ENCODE data around the gene RAB43. TPM values are rescaled to one million over a fixed set of nuclear protein-coding genes. Genes with fewer than 3 reads are reported as not detected.
"Not testable (repeated sequence)": the region's sequence is repeated elsewhere in the genome, so short reads cannot be mapped to it uniquely, and the experiment has no call there.

Gene RAB43
- total RNA-seq (1 to 10 TPM; 3.0 to 6.9 TPM), polyA plus RNA-seq (ENCODE audit: insufficient read length in 2 of 2) (1 to 10 TPM; 3.8 to 5.0 TPM)
- long read RNA-seq, donor 1, full-length matches to known transcripts: 4 of 4 reads
- long read RNA-seq, donor 1, partial matches to known transcripts: 0 of 4 reads
- long read RNA-seq, donor 1, other reads (novel, unspliced or antisense): 0 of 4 reads
- long read RNA-seq, donor 2, full-length matches to known transcripts: 1 of 1 reads
- long read RNA-seq, donor 2, partial matches to known transcripts: 0 of 1 reads
- long read RNA-seq, donor 2, other reads (novel, unspliced or antisense): 0 of 1 reads
- long read RNA-seq, donor 3: 0 reads
- long read RNA-seq, donor 4, full-length matches to known transcripts: 5 of 5 reads
- long read RNA-seq, donor 4, partial matches to known transcripts: 0 of 5 reads
- long read RNA-seq, donor 4, other reads (novel, unspliced or antisense): 0 of 5 reads

DNA sequence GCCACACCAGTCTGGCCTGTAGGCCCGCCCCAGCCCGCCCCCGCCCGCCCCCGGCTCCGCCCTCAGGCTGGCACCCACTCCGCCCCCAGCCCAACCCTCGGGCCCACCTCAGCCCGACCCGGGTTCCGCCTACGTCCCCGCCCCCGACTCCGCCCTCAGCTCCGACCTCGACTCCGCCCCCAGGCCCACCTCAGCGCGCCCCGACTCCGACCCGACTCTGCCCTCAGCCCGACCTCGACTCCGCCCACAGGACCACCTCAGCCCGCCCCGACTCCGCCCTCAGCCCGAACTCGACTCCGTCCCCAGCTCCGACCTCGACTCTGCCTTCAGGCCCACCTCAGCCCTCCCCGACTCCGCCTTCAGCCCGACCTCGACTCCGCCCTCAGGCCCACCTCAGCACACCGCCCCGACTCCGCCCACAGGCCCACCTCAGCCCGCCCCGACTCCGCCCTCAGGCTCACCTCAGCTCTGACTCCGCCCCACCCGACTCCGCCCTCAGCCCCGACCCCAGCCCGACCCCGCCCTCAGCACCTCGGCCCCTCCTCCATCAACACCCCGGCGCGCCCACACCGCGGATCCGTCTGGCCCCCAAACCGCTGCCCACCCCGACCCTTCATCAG lies at the start of gene RAB43:
TSS of gene RAB43 (minus strand) at position 13 of the 620 bp plus-strand sequence. CDS start 315 bp downstream, outside the sequence.
- Histone ChIP-seq H3K4me1 (ENCODE audit: control insufficient read depth, insufficient read depth, low read length) (peaks cover 35% of the 10 kb centered on the region), H3K36me3 (ENCODE audit: control insufficient read depth, insufficient read depth, low read length) (peaks cover 11% of the 10 kb centered on the region), H3K4me3 (ENCODE audit: low read depth, low read length) (peak within 1 kb of the TSS; percentile 74), H3K27me3 (ENCODE audit: control insufficient read depth, insufficient read depth, low read length) (no peaks in the 10 kb centered on the region), H3K9me3 (ENCODE audit: control insufficient read depth, insufficient read depth, low read length) (no peaks in the 10 kb centered on the region), H3K27ac (ENCODE audit: low read depth, low read length) (peak within 1 kb of the TSS; percentile 86)
- peak; percentile 50 to 96 (median 74) for DNase-seq (ENCODE audit: low read depth in 4 of 6, low spot score in 6 of 6)
- WGBS (ENCODE audit: insufficient coverage): under 1% methylated on average over 54 of the region's 60 CpGs

DNA sequence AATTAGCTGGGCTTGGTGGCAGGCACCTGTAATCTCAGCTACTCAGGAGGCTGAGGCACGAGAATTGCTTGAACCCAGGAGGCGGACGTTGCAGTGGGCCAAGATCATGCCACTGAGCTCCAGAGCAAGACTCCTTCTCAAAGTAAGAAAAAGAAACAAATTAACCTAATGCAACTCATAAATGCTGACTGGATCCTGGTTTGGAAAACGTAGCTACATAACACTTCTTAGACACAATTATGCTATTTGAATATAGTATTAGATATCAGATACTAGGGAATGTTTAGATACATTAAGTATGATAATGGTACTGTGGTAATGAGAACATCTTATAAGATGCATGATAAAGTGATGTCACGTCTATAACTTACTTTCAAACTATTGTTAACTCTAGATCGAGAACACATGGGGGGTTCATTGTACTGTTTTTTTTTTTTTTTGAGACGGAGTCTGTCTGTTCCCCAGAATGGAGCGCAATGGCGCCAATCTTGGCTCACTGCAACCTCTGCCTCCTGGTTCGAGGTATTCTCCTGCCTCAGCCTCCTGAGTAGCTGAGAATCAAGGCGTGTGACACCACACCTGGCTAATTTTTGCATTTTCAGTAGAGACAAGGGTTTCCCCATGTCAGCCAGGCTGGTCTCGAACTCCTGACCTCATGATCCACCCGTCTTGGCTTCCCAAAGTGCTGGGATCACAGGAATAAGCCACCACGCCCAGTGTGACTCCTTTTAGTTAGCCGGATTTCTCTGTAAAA lies 45.2 kb upstream of the RAB43 start:
- Histone ChIP-seq H3K27me3 (ENCODE audit: control insufficient read depth, insufficient read depth, low read length) (no peaks in the 10 kb centered on the region), H3K9me3 (ENCODE audit: control insufficient read depth, insufficient read depth, low read length) (no peaks in the 10 kb centered on the region), H3K27ac (ENCODE audit: low read depth, low read length) (no peak overlapping the region), H3K36me3 (ENCODE audit: control insufficient read depth, insufficient read depth, low read length) (peaks cover 44% of the 10 kb centered on the region), H3K4me1 (ENCODE audit: control insufficient read depth, insufficient read depth, low read length) (peaks cover 6% of the 10 kb centered on the region), H3K4me3 (ENCODE audit: low read depth, low read length) (no peak overlapping the region)
- DNase-seq (ENCODE audit: low read depth in 4 of 6, low spot score in 6 of 6): no peak
- WGBS (ENCODE audit: insufficient coverage): 99% methylated on average over 8 of the region's 15 CpGs

GRCh38 chr3:129165594-129165993 lies 44.0 kb upstream of the RAB43 start:
- 96% methylated on average over 7 of the region's 8 CpGs for WGBS (ENCODE audit: insufficient coverage)
- not testable (repeated sequence) for DNase-seq (ENCODE audit: low read depth in 4 of 6, low spot score in 6 of 6); H3K27ac ChIP-seq (ENCODE audit: low read depth, low read length); H3K9me3 ChIP-seq (ENCODE audit: control insufficient read depth, insufficient read depth, low read length); H3K4me1 ChIP-seq (ENCODE audit: control insufficient read depth, insufficient read depth, low read length); H3K27me3 ChIP-seq (ENCODE audit: control insufficient read depth, insufficient read depth, low read length); H3K4me3 ChIP-seq (ENCODE audit: low read depth, low read length)
- H3K36me3 ChIP-seq (ENCODE audit: control insufficient read depth, insufficient read depth, low read length): peaks cover 35% of the 10 kb centered on the region

GRCh38 chr3:129164500-129164899 lies 42.9 kb upstream of the RAB43 start:
- DNase-seq (ENCODE audit: low read depth in 4 of 6, low spot score in 6 of 6): no peak
- H3K4me1 ChIP-seq (ENCODE audit: control insufficient read depth, insufficient read depth, low read length): peaks cover 12% of the 10 kb centered on the region
- peaks cover 31% of the 10 kb centered on the region for H3K36me3 ChIP-seq (ENCODE audit: control insufficient read depth, insufficient read depth, low read length)
- no peak overlapping the region for H3K4me3 ChIP-seq (ENCODE audit: low read depth, low read length)
- no peak overlapping the region for H3K27ac ChIP-seq (ENCODE audit: low read depth, low read length)
- no peaks in the 10 kb centered on the region for H3K9me3 ChIP-seq (ENCODE audit: control insufficient read depth, insufficient read depth, low read length)
- no peaks in the 10 kb centered on the region for H3K27me3 ChIP-seq (ENCODE audit: control insufficient read depth, insufficient read depth, low read length)
- WGBS (ENCODE audit: insufficient coverage): 100% methylated on average over 1 of the region's 7 CpGs

GRCh38 chr3:129162729-129163579 lies 41.4 kb upstream of the RAB43 start:
- WGBS (ENCODE audit: insufficient coverage): 67% methylated on average over 2 of the region's 5 CpGs
- peaks cover 12% of the 10 kb centered on the region for H3K4me1 ChIP-seq (ENCODE audit: control insufficient read depth, insufficient read depth, low read length)
- H3K27ac ChIP-seq (ENCODE audit: low read depth, low read length): no peak overlapping the region
- H3K36me3 ChIP-seq (ENCODE audit: control insufficient read depth, insufficient read depth, low read length): peaks cover 28% of the 10 kb centered on the region
- no peaks in the 10 kb centered on the region for H3K9me3 ChIP-seq (ENCODE audit: control insufficient read depth, insufficient read depth, low read length)
- H3K27me3 ChIP-seq (ENCODE audit: control insufficient read depth, insufficient read depth, low read length): no peaks in the 10 kb centered on the region
- no peak overlapping the region for H3K4me3 ChIP-seq (ENCODE audit: low read depth, low read length)
- DNase-seq (ENCODE audit: low read depth in 4 of 6, low spot score in 6 of 6): peak in 1 of 6 donors; percentile 16

DNA sequence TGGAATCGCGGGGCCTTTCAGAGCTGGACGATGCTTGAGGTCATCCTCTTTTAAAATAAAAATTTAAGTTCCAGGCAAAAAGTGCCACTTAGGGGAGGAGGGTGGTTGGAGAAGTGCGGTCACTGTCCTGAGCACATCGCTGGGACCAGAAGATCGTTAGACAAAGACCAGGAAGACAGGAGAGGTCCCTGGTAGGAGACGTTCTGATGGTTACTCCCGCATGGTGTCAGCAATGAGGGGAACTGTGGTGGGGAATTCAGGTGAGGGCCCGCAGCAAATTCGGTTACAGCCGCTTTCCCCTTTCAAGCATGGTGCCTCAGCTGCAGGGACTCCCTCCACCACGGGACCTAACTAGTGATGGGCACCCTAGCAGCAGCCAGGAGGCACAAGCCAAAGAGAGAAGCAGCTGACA lies 40.3 kb upstream of the RAB43 start:
- Histone ChIP-seq H3K4me3 (ENCODE audit: low read depth, low read length) (peak overlapping the region; percentile 86), H3K27me3 (ENCODE audit: control insufficient read depth, insufficient read depth, low read length) (no peaks in the 10 kb centered on the region), H3K9me3 (ENCODE audit: control insufficient read depth, insufficient read depth, low read length) (no peaks in the 10 kb centered on the region), H3K36me3 (ENCODE audit: control insufficient read depth, insufficient read depth, low read length) (peaks cover 30% of the 10 kb centered on the region), H3K27ac (ENCODE audit: low read depth, low read length) (peak overlapping the region; percentile 100), H3K4me1 (ENCODE audit: control insufficient read depth, insufficient read depth, low read length) (peaks cover 12% of the 10 kb centered on the region)
- no peak for DNase-seq (ENCODE audit: low read depth in 4 of 6, low spot score in 6 of 6)
- WGBS (ENCODE audit: insufficient coverage): 3% methylated on average over 9 of the region's 12 CpGs

- H3K36me3 ChIP-seq (ENCODE audit: control insufficient read depth, insufficient read depth, low read length): peaks cover 23% of the 10 kb centered on the region
- no peaks in the 10 kb centered on the region for H3K27me3 ChIP-seq (ENCODE audit: control insufficient read depth, insufficient read depth, low read length)
- H3K9me3 ChIP-seq (ENCODE audit: control insufficient read depth, insufficient read depth, low read length): no peaks in the 10 kb centered on the region
- H3K27ac ChIP-seq (ENCODE audit: low read depth, low read length): peak within 1 kb of the TSS; percentile 100
- peak within 1 kb of the TSS; percentile 86 for H3K4me3 ChIP-seq (ENCODE audit: low read depth, low read length)
- H3K4me1 ChIP-seq (ENCODE audit: control insufficient read depth, insufficient read depth, low read length): peaks cover 12% of the 10 kb centered on the region
- under 1% methylated on average over 54 of the region's 67 CpGs for WGBS (ENCODE audit: insufficient coverage)
- DNase-seq (ENCODE audit: low read depth in 4 of 6, low spot score in 6 of 6): peak; percentile 93 to 99 (median 98)
These were observed 39.6 kb upstream of the RAB43 start, which contains the start of gene ISY1 for GRCh38 chr3:129160891-129161859. Gene ISY1 (minus strand): TSS chr3:129161063. CDS start chr3:129160975, 88 bp downstream.

DNA sequence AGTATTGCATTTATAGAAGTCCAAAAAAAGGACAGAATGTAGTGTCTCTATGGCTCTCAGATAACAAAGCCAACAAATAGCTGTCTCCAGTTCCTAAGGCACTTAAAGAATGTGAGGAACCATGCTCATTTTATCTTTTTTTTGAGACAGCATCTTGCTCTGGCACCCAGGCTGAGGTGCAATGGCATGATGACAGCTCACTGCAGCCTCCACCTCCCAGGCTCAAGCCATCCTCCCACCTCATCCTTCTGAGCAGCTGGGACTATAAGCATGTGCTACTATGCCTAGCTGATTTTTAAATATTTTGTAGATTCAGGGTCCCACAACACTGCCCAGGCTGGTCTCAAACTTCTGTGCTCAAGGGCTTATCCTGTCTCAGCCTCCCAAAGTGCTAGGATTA lies 23.2 kb upstream of the RAB43 start:
- Histone ChIP-seq H3K4me3 (ENCODE audit: low read depth, low read length) (no peak overlapping the region), H3K27me3 (ENCODE audit: control insufficient read depth, insufficient read depth, low read length) (no peaks in the 10 kb centered on the region), H3K27ac (ENCODE audit: low read depth, low read length) (no peak overlapping the region), H3K4me1 (ENCODE audit: control insufficient read depth, insufficient read depth, low read length) (no peaks in the 10 kb centered on the region), H3K9me3 (ENCODE audit: control insufficient read depth, insufficient read depth, low read length) (no peaks in the 10 kb centered on the region), H3K36me3 (ENCODE audit: control insufficient read depth, insufficient read depth, low read length) (peaks cover 45% of the 10 kb centered on the region)
- no peak for DNase-seq (ENCODE audit: low read depth in 4 of 6, low spot score in 6 of 6)
